GM18517 (cell line): ENCODE data around the gene TRHDE.
"Not testable (repeated sequence)": the region's sequence is repeated elsewhere in the genome, so short reads cannot be mapped to it uniquely, and the experiment has no call there.

Experiments used
- ATAC-seq: cut with Tn5 transposase; IDR thresholded peaks from one replicate; pipeline ENCODE4 v1.9.1; 2021; ENCODE audit warnings: mild to moderate bottlenecking, moderate library complexity; ENCODE audit not compliant: unreplicated experiment

TRHDE gene

GRCh38 chr12:72586456-72586855 lies 314.3 kb downstream of the TRHDE start:
- ATAC-seq = no peak

- ATAC-seq = no peak
Observed at GRCh38 chr12:72602581-72602980, 330.4 kb downstream of the TRHDE start.

GRCh38 chr12:72605975-72606374 lies 333.8 kb downstream of the TRHDE start:
- ATAC-seq = no peak

- no peak for ATAC-seq
Observed at GRCh38 chr12:72610342-72610741, 338.2 kb downstream of the TRHDE start.

GRCh38 chr12:72610854-72611358 lies 338.7 kb downstream of the TRHDE start:
- no peak for ATAC-seq

- no peak for ATAC-seq
Observed at GRCh38 chr12:72612171-72612570, 340.0 kb downstream of the TRHDE start.

GRCh38 chr12:72618764-72619163 lies 346.6 kb downstream of the TRHDE start:
- no peak for ATAC-seq

- no peak for ATAC-seq
Observed at GRCh38 chr12:72622556-72622955, 350.4 kb downstream of the TRHDE start.

- no peak for ATAC-seq
Observed at GRCh38 chr12:72631926-72632685, 359.9 kb downstream of the TRHDE start.

GRCh38 chr12:72642706-72643105 lies 370.5 kb downstream of the TRHDE start:
- no peak for ATAC-seq

GRCh38 chr12:72647139-72647538 lies 375.0 kb downstream of the TRHDE start:
- no peak for ATAC-seq

- ATAC-seq = no peak
Observed at GRCh38 chr12:72658615-72659014, 386.4 kb downstream of the TRHDE start.

- not testable (repeated sequence) for ATAC-seq
Observed at GRCh38 chr12:72660174-72660573, 388.0 kb downstream of the TRHDE start.

GRCh38 chr12:72673853-72674252 lies 401.7 kb downstream of the TRHDE start:
- ATAC-seq = no peak

GRCh38 chr12:72676556-72676955 lies 404.4 kb downstream of the TRHDE start:
- ATAC-seq = no peak

- no peak for ATAC-seq
Observed at GRCh38 chr12:72677139-72677538, 405.0 kb downstream of the TRHDE start.

- no peak for ATAC-seq
Observed at GRCh38 chr12:72677846-72678245, 405.7 kb downstream of the TRHDE start.

- ATAC-seq = no peak
Observed at GRCh38 chr12:72679147-72679757, 407.1 kb downstream of the TRHDE start.

GRCh38 chr12:72681028-72681427 lies 408.9 kb downstream of the TRHDE start:
- no peak for ATAC-seq

GRCh38 chr12:72684491-72684890 lies 412.3 kb downstream of the TRHDE start:
- no peak for ATAC-seq

- no peak for ATAC-seq
Observed at GRCh38 chr12:72692338-72692737, 420.2 kb downstream of the TRHDE start.

GRCh38 chr12:72694193-72694592 lies 422.0 kb downstream of the TRHDE start:
- ATAC-seq = no peak
